HG03139 (cell line): Measurements from ENCODE around the gene CDO1.

Experiments used
- ATAC-seq: cut with Tn5 transposase; IDR thresholded peaks from one replicate; pipeline ENCODE4 v1.9.1; 2021; ENCODE audit not compliant: unreplicated experiment

The CDO1 gene

DNA sequence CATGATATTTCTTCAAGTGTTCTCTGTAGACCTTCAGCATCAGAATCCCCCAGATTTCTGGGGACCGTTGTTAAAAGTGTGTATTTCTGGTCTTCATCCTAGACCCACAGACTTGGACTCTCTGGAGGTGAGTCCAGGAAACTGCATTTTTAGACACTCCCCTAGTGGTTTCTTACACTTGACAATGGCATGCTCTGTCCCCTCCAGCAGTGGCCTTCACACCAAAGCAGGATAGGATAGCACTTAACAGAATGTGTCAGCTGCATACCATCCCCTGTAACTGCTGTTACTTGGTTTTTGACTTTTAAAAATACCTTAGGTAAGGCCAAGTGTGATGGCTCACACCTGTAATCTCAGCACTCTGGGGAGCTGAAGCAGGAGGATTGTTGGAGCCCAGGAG, 20.8 kb downstream of the CDO1 start:
- ATAC-seq, result no peak

- no peak for ATAC-seq
These were observed 28.0 kb downstream of the CDO1 start for GRCh38 chr5:115788440-115788839.

GRCh38 chr5:115787426-115787825, 29.0 kb downstream of the CDO1 start:
- ATAC-seq, result no peak

DNA sequence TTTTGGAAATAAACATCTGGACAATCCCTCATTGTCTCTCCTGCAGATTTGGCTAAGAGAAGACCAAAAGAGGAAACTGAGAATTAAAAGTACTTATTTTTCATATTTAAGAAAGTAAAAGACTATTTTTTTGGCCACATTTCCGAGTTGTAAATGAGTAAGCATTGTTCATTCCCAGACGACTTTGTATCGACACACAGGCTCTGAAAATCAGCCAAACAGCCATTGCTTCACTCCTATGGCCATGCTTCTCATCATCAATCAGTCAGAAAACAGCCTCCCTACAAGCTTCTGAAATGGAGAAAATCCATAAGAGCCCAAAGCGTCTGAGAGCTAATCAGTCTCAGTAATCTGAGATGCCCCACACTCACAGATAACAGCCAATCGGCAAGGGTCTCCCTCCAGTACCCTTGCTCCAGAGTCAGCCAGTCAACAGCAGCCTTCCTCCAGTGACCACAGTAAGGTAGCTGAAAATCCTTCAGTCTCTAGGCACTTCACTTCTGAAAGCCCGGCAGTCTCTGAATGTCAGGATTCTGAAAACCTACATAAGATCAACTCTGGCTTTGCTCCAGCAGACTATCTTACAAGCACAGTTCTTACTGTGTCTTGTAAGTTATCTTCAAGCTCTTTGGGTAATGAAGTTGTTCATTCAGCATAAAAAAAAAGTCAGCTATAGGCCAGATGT, 30.9 kb downstream of the CDO1 start:
- no peak for ATAC-seq

- ATAC-seq, result no peak
These were observed 38.0 kb downstream of the CDO1 start for GRCh38 chr5:115778417-115778816.

GRCh38 chr5:115776989-115777388, 39.5 kb downstream of the CDO1 start:
- no peak for ATAC-seq

- no peak for ATAC-seq
These were observed 40.5 kb downstream of the CDO1 start for GRCh38 chr5:115775999-115776398.

- no peak for ATAC-seq
These were observed 41.8 kb downstream of the CDO1 start for GRCh38 chr5:115774684-115775083.

DNA sequence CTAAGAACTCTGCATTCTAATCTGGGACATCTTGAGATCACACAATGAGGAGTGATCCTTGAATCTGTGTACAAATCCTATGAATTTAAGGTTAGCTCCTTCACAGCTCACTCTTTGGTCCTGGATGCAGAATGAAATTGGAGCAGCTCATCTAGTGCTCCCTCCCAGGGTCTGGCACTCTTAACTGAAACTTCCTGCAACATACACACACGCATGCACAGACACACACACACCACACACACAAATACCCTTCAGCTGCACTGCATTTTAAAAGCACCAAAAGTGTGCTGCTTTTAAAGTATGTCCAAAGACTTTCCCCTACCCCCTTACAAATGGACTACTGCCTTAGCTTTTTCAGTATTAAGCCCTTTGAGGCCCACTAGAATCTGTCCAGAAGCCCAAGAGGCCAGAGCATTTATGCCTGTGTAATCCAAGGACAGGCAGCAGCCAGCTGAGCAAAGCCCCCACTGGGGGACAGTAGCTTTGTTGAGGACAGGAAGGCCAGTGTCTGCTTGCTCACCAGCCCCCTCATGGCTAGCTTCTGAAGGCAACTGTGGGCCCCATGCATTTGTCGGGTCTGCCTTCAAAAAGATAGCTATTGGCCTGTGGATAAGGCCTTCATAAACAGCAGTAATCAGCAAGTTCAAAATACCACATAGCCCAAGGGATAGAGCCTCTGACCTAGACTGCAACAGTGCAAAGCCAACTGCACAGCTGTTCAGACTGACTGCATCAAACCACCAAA, 43.6 kb downstream of the CDO1 start:
- ATAC-seq, result no peak

- ATAC-seq, result no peak
These were observed 46.0 kb downstream of the CDO1 start for GRCh38 chr5:115770466-115770865.

DNA sequence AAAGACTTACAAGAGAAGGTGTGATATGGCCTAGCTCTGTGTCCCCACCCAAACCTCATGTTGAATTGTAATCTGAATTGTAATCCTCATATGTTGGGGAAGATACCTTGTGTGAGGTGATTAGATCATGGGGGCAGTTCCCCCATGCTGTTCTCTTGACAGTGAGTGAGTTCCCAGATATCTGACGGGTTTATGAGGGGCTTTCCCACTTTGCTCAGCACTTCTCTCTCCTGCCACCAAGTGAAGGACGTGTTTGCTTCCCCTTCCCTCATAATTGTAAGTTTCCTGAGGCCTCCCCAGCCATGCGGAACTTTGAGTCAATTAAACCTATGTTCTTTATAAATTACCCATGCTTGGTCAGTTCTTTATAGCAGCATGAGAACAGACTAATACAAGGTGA, 49.0 kb downstream of the CDO1 start:
- ATAC-seq, result no peak

DNA sequence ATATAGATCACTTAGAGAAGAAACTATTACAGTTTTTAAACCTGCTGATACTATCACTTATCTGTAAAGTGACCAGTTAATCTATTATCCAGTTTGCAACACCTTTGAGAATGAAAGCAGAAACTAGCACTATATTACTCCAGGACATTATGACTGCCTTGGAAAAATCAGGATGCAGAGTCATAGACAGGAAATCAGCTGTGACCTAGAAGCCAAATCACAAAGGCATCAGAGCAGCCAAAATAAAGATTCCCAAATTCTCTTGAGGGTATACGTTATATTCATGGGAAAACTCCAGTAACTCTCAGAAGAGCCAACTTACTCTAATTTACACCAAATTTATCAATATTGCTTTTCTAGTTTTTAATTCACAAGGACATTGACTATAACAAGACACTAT, 49.9 kb downstream of the CDO1 start:
- no peak for ATAC-seq

- ATAC-seq, result no peak
These were observed 58.1 kb downstream of the CDO1 start for GRCh38 chr5:115758356-115758755.

DNA sequence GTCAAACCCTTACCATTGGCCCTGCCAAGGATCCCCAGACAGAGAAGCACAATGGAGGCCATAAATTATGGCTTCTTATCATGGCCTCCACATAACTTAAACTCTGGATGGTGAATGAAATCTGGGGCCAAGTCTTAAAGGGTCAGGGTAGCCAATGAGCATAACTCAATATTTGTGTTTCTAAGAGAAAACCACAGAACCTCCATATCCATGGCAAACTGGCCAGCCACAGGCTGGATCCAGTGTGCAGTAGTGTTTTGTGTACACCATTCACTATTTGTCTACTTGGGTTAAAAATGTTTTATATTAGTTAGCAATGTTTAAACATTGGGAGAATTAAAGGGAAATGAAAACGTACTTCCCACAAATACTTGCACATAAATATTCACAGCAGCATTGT, 60.8 kb downstream of the CDO1 start:
- ATAC-seq, result no peak
